ENCODE measurements around the gene CCT6B. TPM values are rescaled to one million over a fixed set of nuclear protein-coding genes. Genes with fewer than 3 reads are reported as not detected.
"Not testable (repeated sequence)": the region's sequence is repeated elsewhere in the genome, so short reads cannot be mapped to it uniquely, and the experiment has no call there.

CCT6B gene
- total and polyA plus RNA-seq, 3 donors from 2014 or later: 46.8 to 226 (median 56.5) TPM

DNA sequence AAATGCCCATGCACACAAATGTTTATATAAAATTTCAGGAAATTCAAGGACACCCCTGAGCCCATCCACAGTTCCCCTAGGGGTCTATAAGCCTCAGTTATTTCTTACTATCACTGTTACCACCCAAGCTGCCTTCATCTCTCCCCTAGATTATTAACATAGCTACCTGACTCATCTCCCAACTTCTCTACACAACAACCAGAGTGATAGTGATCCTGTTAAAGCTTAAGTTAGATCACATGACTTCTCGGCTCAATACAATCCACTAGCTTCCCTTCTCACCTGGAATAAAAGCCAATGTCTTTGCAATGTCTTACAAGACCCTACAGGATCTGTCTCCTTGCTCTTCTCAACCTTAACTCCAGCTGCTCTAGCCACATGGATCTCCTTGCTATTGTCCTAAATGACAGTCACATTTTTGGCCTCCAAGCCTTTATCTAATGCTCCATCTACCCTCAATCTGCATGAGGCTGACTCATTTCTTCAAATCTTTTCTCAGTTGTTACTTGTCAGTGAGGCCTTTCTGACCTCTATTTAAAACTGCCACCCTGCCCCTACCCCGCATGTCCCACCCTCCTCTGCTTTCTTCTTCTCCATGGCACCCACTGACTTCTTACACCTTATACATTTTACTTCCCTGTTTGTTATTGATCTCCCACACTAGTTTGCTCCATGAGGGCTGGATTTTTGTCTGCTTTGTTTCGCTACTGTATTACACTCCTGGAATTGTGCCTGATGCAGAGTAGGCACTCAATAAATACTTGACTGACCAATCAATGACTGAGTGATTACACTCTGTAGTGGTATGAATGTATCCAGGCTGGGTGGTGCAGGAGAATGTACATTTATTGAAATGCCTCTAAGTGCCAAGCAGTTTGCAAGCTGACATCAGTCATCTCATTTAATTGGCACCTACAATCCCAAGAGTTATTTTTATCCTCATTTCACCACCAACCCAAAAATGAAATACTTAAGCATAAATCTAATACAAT lies 13.8 kb upstream of the CCT6B start:
- Histone ChIP-seq H3K9me3 (no peaks in the 10 kb centered on the region), H3K36me3 (ENCODE audit: low read depth, missing control alignments) (no peaks in the 10 kb centered on the region), H3K4me1 (no peaks in the 10 kb centered on the region), H3K27me3 (no peaks in the 10 kb centered on the region), H3K4me3 (no peak overlapping the region), H3K27ac (no peak overlapping the region)
- intact Hi-C loops (cut with DNase I; ENCODE audit: low total_unique reads): no loop called here
- WGBS, 2 donors: 92 to 93% methylated on average over 3 of the region's 3 CpGs
- no peak for DNase-seq
- TF ChIP-seq CTCF (IDR thresholded peaks at IDR 0.05) (no peak), POLR2A (IDR thresholded peaks at IDR 0.05) (no peak)

DNA sequence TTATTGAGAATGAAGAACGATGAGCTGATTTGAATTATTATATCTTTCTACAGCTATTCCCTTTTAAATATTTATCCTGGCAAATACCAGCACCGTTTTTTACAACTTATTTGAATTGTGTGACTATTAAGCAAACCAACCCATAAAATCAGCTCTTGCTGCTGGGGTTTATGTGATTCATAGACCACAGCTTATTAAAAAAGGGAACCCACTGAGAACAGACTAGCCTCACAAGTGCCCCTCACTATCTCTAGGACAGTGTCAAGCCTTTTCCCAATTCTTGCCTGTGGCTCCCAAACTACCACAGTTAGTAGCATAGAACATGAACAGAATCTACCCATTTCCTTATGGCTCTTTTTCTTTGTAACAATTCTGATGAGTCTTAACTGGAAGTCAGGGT lies 12.9 kb upstream of the CCT6B start:
- TF ChIP-seq CTCF (IDR thresholded peaks at IDR 0.05) (no peak), POLR2A (IDR thresholded peaks at IDR 0.05) (no peak)
- 34 to 56% methylated on average over 2 of the region's 2 CpGs for WGBS, 2 donors

DNA sequence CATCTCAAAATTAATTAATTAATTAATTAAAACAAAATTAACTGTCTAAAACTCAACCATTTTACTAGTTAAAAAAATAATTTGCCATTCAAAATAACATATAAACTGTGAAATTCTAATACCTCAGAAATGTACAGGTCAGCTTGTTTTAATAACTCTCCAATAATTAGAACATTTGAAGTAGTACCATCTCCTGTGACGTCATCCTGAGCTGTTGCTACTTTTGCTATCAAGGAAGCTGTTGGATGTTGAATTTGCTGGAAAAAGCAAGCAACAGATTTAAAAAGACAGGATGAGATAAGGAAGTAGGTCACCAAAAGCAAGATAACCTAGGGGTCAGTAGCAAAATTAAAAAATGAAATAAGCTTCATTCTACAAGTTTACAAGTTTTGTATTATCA lies 2.8 kb downstream of the CCT6B start:
- no peak overlapping the region for H3K27ac ChIP-seq
- no peak for TF ChIP-seq CTCF (IDR thresholded peaks at IDR 0.05)
- no peak for TF ChIP-seq POLR2A (IDR thresholded peaks at IDR 0.05)
- WGBS, 2 donors: 60 to 84% methylated on average over 1 of the region's 1 CpG
- no peaks in the 10 kb centered on the region for H3K9me3 ChIP-seq
- no peak for DNase-seq
- intact Hi-C loops (cut with DNase I; ENCODE audit: low total_unique reads): no loop called here
- H3K4me1 ChIP-seq: peaks cover 16% of the 10 kb centered on the region
- H3K27me3 ChIP-seq: no peaks in the 10 kb centered on the region
- H3K4me3 ChIP-seq: no peak overlapping the region
- H3K36me3 ChIP-seq (ENCODE audit: low read depth, missing control alignments): no peaks in the 10 kb centered on the region

More for the DNA sequence above, 12.9 kb upstream of the CCT6B start:
- no peaks in the 10 kb centered on the region for H3K36me3 ChIP-seq (ENCODE audit: low read depth, missing control alignments)
- no peak for DNase-seq
- no peaks in the 10 kb centered on the region for H3K9me3 ChIP-seq
- H3K4me1 ChIP-seq: no peaks in the 10 kb centered on the region
- no peak overlapping the region for H3K27ac ChIP-seq
- H3K27me3 ChIP-seq: no peaks in the 10 kb centered on the region
- intact Hi-C loops (cut with DNase I; ENCODE audit: low total_unique reads): no loop called here
- no peak overlapping the region for H3K4me3 ChIP-seq

- H3K4me3 ChIP-seq; H3K36me3 ChIP-seq (ENCODE audit: low read depth, missing control alignments); H3K9me3 ChIP-seq; intact Hi-C loops (cut with DNase I; ENCODE audit: low total_unique reads); H3K4me1 ChIP-seq; H3K27ac ChIP-seq; DNase-seq; H3K27me3 ChIP-seq: not testable (repeated sequence)
- 80 to 99% methylated on average over 4 of the region's 4 CpGs for WGBS, 2 donors
These were observed 10.5 kb downstream of the CCT6B start for GRCh38 chr17:34950780-34951179.

DNA sequence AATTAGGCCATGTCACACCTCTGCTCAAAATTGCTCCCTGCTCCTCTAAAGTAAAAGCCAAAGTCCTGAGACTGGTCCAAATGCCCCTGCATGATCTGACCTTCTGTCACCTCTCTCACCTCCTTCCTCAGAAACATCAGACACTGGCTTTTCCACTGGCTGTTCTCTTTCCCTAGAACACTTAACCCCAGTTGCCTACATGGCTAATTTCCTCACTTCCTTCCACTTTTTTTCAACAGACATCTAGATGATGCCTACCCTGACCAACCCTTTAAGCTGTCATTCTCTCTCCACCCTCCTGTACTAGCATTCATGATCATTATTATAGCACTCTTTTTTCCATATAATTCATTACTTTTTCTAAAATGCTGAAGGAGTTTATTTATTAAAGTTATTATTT lies 31.0 kb downstream of the CCT6B start:
- no peak overlapping the region for H3K27ac ChIP-seq
- H3K27me3 ChIP-seq: no peaks in the 10 kb centered on the region
- no peaks in the 10 kb centered on the region for H3K36me3 ChIP-seq (ENCODE audit: low read depth, missing control alignments)
- intact Hi-C loops (cut with DNase I; ENCODE audit: low total_unique reads): no loop called here
- no peaks in the 10 kb centered on the region for H3K9me3 ChIP-seq
- TF ChIP-seq CTCF (IDR thresholded peaks at IDR 0.05): no peak
- TF ChIP-seq POLR2A (IDR thresholded peaks at IDR 0.05): no peak
- no peak for DNase-seq
- no peaks in the 10 kb centered on the region for H3K4me1 ChIP-seq
- no peak overlapping the region for H3K4me3 ChIP-seq

All from testis (tissue), 3 donors.